HG02623 (cell line): ENCODE measurements around the gene IL32.
"Not testable (repeated sequence)": the region's sequence is repeated elsewhere in the genome, so short reads cannot be mapped to it uniquely, and the experiment has no call there.

Experiments
- ATAC-seq: cut with Tn5 transposase; IDR thresholded peaks from one replicate; pipeline ENCODE4 v1.9.1; 2021; ENCODE audit warnings: moderate library complexity; ENCODE audit not compliant: unreplicated experiment

The IL32 gene

DNA sequence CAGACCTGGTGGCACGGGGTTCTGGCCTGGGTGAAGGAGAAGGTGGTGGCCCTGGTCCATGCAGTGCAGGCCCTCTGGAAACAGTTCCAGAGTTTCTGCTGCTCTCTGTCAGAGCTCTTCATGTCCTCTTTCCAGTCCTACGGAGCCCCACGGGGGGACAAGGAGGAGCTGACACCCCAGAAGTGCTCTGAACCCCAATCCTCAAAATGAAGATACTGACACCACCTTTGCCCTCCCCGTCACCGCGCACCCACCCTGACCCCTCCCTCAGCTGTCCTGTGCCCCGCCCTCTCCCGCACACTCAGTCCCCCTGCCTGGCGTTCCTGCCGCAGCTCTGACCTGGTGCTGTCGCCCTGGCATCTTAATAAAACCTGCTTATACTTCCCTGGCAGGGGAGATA lies 3.7 kb downstream of the IL32 start:
- ATAC-seq, result not testable (repeated sequence)

DNA sequence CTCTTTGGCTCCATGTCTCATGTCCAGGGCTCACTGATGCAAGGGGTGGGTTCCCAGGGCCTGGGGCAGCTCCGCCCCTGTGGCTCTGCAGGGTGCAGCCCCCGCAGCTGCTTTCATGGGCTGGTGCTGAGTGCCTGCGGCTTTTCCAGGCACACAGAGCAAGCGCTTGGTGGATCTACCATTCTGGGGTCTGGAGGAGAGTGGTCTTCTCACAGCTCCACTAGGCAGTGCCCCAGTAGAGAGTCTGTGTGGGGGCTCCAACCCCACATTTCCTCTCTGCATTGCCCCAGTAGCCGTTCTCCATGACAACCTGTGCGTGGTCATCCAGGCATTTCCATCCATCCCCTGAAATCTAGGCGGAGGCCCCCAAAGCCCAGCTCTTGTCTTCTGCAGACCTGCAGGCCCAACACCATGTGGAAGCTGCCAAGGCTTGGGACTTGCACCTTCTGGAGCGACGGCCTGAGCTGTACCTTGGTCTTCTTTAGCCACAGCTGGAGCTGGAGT lies 5.2 kb downstream of the IL32 start:
- ATAC-seq, result no peak

DNA sequence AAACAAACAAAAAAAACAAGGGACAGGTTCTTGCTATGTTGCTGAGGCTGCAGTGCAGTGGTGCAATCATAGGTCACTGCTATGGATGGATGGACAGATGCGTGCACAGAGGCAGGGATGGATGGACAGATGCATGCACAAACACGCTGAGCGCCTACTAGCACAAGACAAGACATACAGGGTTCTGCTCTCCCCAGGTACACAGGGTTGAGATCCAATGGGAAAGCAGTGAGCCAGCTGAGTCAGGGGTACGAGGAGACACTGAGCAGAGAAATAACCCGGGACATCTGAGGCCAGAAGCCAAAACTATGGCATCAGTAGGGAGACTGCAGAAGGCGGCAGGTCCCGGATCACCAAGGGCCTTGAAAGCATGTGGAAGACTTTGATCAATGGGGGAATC lies 6.2 kb downstream of the IL32 start:
- ATAC-seq, result no peak

DNA sequence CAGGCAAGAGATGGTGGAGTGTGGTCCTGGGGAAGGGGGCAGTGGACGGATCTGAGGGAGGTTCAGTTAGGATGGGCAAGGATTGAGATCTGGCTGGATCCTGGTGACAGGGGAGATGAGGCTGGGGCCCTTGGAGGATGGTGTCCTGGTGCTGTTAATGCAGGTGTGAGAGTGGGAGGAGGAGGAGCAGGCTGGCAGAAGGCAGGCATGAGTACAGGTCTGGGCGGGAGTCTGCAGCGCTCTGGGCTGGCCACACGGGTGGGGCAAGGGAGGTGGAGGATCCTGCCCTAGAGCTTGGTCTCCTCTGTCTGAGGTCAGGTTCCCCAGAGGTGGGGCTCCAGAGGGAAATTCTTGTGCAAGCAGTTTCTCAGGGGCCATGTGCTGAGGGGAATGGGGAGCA lies 6.7 kb downstream of the IL32 start:
- not testable (repeated sequence) for ATAC-seq

DNA sequence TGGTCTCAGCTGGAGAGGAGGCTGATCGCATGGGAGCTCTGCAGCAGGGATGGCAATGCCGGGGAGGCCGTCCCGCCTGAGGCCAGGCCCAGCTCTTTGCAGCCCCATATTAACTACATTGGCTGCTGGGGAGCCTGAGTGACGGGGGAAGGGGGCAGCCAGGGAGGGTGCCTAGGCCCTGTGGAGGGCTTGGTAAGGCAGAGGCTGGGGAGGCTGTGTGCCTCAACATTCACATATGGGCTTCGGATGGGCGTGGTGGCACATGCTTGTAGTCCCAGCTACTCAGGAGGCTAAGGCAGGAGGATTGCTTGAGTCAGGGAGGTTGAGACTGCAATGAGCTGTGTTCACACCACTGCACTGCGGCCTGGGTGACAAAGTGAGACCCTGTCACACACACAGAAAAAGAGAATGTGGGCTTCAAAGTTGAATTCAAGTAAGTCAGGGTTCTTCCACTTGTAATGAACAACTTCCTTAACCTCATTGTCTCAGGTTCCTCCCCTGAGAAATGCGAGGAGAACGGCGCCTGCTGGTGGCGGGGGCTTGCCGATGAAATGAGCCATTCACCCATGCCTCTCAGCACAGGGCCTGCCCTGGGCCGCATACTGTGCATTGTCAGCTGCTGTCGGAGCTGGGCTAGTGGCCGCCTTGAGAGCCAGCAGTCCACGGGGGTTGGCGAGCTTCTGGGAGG lies 7.3 kb downstream of the IL32 start:
- not testable (repeated sequence) for ATAC-seq

DNA sequence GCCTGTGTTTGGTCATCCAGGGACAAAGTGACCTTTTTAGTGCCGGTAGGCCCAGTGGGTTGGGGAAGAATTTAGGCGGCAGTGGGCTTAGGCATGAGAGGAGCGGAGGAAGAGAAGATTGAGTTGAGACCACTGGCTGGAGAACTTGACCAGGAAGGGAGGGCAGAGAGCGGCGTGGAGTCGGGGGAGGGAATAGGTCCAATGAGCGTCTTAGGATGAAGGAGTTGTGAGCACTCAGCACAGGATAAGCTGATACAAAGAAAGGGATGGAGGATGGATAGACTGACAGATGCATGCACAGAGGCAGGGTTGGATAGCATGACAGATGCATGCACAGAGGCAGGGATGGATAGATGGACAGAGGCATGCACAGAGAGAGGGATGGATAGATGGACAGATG lies 8.0 kb downstream of the IL32 start:
- no peak for ATAC-seq

DNA sequence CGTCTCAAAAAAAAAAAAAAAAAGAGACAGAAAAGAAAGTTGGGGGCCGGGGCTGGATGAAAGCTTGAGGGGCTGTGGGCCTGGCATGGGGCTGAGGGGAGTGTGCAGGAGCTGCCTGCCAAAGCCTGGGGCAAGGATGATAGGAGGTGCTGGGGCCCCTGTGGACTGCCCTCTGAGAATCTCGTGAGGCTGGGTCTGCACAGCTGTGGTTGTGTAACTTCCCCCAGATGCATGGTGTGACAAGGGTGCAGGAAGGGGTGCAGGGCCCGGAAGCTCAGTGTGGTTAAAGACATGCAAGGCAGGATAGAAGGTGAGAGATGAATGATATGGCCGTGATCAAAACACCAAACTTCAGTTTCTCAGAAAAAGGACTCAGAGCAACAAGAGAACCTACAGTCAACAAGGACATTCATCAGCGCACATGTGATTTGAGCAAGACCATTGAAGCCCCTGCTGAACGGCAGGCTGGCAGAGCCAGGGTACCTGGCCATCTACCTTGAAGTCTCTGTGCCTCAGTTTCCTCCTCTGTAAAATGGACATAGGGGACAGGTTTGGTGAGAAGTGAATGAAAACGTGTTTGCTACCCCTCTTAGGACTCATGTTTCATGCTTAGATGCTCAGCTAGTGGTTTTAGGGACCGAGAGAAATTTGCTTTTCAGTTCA lies 9.6 kb downstream of the IL32 start:
- peak; percentile 63 for ATAC-seq

GRCh38 chr16:3075523-3075915 lies 10.1 kb downstream of the IL32 start:
- ATAC-seq, result no peak

GRCh38 chr16:3075946-3076345 lies 10.5 kb downstream of the IL32 start:
- ATAC-seq, result not testable (repeated sequence)

- ATAC-seq, result no peak
Measured at GRCh38 chr16:3076577-3076976, 11.1 kb downstream of the IL32 start.

DNA sequence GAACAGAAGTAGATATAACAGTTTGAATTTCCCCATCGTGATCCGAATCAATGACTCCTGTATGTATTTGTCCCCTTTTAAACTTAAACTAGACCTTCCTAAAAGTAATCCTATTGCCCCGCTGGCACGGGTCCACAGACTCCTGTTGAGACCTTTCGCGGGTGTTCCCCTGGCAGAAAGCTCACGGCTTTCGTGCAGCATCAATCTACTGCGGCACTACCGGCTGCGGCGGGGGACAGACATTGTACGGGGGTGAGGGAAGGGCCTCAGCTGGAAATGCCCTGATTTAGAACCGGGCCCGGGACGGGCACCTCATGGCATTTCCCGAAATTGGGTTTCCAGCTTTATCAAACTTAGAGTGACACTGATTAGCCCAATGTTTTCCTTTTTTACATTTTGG lies 14.6 kb downstream of the IL32 start:
- no peak for ATAC-seq

GRCh38 chr16:3081957-3082356 lies 16.5 kb downstream of the IL32 start:
- not testable (repeated sequence) for ATAC-seq

GRCh38 chr16:3083408-3083807 lies 18.0 kb downstream of the IL32 start:
- not testable (repeated sequence) for ATAC-seq

GRCh38 chr16:3084491-3084890 lies 19.1 kb downstream of the IL32 start:
- ATAC-seq, result no peak

DNA sequence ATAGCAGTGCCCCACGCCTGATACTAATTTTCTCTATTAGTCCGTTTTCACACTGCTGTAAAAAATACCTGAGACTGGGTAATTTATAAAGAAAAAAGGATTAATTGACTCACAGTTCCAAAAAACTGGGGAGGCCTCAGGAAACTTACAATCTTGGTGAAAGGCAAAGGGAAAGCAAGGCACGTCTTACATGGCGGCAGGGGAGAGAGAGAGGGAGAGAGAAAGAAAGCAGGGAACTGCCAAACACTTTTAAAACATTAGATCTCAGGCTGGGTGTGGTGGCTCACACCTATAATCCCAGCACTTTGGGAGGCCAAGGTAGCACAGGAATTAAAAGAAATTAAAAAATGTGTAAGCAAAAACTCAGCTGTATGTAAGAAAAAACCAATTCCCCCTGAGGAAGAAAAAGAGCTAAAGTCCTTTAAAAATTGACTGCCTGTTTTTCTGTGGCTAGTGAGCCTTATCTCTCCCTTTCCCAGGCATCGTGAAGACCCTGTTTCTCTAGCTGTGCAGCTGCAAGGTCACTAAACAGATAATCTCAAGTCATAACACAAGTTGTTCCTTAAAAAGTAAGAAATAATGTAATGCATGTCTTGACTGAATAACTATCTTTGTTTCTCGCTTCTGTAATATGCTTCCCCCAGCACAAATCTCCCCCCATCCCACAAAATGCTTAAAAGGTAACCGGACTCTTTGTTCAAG lies 19.7 kb downstream of the IL32 start:
- no peak for ATAC-seq

GRCh38 chr16:3085868-3086595 lies 20.6 kb downstream of the IL32 start:
- no peak for ATAC-seq

GRCh38 chr16:3086596-3087242 lies 21.3 kb downstream of the IL32 start:
- ATAC-seq, result no peak

- ATAC-seq, result no peak
Measured at GRCh38 chr16:3087243-3088235, 22.1 kb downstream of the IL32 start.

DNA sequence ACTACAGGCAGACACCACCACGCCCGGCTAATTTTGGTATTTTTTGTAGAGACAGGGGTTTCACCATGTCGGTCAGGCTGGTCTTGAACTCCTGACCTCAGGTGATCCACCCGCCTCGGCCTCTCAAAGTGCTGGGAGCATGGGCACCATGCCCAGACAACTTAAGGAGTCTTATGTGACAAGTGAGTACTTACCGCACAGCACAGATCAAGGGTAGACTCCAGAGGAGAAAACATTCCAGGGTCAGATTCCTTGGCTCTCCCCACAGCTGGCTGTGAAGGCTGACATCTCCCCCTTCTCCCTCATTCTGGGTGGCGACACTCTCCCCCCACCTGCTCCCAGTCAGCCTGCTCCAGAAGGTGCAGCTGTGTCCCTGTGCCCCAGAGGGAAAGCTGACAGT lies 23.0 kb downstream of the IL32 start:
- no peak for ATAC-seq
